Esophagus squamous epithelium (tissue), 4 donors: ENCODE data around the gene MTERF1.

Experiments used
- POLR2A ChIP-seq, 4 donors: fragments of 450-650 bp; IDR thresholded peaks; one replicate each; pipeline ENCODE4 v1.6.1; 2017; ENCODE audit warnings: antibody characterized with exemption in 4 of 4, mild to moderate bottlenecking in 4 of 4, moderate library complexity in 3 of 4
- TF ChIP-seq, protein P1 (sequence below), 6 experiments: fragments of 450-650 bp in 4 of 6; fragments of 200-600 bp in 2 of 6; sonication (generic) in 2 of 6; IDR thresholded peaks; one replicate each; pipeline ENCODE4 v1.5.1; 2016 to 2019; ENCODE audit warnings: antibody characterized with exemption in 6 of 6, mild to moderate bottlenecking in 4 of 6, moderate library complexity in 4 of 6

DNA sequence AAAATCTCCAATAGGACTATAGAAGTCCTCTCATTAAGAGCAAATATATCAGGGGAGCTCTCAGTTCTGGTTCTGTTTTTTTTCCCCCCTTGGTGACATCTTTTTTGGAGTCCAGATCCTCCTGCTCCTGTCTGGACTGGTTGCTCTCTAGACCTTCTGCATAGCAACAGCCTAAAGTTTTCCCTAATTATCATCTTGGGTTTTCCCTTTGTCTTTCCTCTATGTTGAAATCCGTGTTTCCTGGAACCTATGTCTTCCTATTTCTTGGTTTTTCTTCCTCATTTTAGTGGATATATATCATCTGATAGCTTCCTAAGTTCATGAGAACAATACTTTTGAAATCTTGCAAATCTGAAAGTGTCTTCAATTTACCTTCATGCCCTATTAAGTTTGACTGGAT, 29.7 kb upstream of the MTERF1 start:
- no peak for TF ChIP-seq POLR2A (IDR thresholded peaks at IDR 0.05)
- TF ChIP-seq, protein P1, sequence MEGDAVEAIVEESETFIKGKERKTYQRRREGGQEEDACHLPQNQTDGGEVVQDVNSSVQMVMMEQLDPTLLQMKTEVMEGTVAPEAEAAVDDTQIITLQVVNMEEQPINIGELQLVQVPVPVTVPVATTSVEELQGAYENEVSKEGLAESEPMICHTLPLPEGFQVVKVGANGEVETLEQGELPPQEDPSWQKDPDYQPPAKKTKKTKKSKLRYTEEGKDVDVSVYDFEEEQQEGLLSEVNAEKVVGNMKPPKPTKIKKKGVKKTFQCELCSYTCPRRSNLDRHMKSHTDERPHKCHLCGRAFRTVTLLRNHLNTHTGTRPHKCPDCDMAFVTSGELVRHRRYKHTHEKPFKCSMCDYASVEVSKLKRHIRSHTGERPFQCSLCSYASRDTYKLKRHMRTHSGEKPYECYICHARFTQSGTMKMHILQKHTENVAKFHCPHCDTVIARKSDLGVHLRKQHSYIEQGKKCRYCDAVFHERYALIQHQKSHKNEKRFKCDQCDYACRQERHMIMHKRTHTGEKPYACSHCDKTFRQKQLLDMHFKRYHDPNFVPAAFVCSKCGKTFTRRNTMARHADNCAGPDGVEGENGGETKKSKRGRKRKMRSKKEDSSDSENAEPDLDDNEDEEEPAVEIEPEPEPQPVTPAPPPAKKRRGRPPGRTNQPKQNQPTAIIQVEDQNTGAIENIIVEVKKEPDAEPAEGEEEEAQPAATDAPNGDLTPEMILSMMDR (IDR thresholded peaks at IDR 0.05) = no peak
